Testis (tissue), 2 donors: ENCODE data around the gene SPDEF.

Source experiments
- CTCF ChIP-seq, 3 experiments: fragments of 450-650 bp in 2 of 3; fragments of 200-600 bp in 1 of 3; sonication (generic) in 1 of 3; IDR thresholded peaks; one replicate each; pipeline ENCODE4 v1.5.1; 2016 to 2019; ENCODE audit warnings: antibody characterized with exemption in 3 of 3, mild to moderate bottlenecking in 2 of 3, moderate library complexity in 1 of 3
- POLR2A ChIP-seq: fragments of 450-650 bp; IDR thresholded peaks from one replicate; pipeline ENCODE4 v1.6.1; 2017; ENCODE audit warnings: antibody characterized with exemption, mild to moderate bottlenecking, moderate library complexity

DNA sequence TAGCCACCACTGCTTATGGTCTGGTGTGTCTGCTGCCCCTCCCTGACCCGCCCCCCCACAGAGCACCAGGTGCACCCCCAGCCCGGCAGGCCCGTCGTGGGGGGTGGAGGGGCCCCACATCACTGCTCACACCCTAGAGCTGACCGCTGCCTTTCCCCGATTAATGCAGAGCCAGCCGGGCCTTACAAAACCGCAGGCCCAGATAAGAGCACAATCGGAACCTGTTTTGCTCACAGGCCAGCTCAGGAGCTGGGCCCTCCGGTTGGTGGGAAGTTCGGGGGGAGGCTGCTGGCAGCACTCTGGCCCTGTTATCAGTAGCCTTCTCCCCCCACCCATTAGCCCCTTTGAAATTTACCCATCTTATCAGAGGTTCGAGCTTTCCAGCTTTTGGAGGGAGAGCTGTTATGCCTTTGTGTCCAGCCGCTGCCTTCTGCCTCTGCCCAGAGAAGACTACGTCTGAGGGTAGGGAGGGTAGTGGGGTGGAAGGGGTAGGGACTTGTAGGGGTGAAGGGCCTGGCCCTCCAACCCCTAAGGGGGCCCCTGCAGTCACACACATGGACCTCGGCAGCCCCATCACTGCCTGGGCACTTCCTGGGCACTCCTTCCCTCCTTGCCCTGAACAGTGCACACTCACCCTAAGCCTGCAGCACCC lies 6.9 kb upstream of the SPDEF start:
- TF ChIP-seq CTCF (IDR thresholded peaks at IDR 0.05) (no peak), POLR2A (no peak)
